A549 (cell line): ENCODE results near the gene SPRYD7. TPM values are rescaled to one million over a fixed set of nuclear protein-coding genes. Genes with fewer than 3 reads are reported as not detected.
"Not testable (repeated sequence)": the region's sequence is repeated elsewhere in the genome, so short reads cannot be mapped to it uniquely, and the experiment has no call there.

ENCODE experiments used
- ATAC-seq, 2 experiments: fragments of 200-7000 bp in 1 of 2; fragments of >200 bp in 1 of 2; cut with Nextera tagmentation in 1 of 2; cut with Tn5 transposase in 1 of 2; 3 replicates each; pipeline versions ENCODE4 v1.8.0 to v1.9.1; 2018 to 2020; ENCODE audit warnings: mild to moderate bottlenecking in 1 of 2, moderate library complexity in 1 of 2
- CTCF ChIA-PET: fragments of 300-600 bp; sonication (Branson Sonifier 250); formaldehyde crosslinking; extraction: SDS; loops from one replicate; lab custom pipeline; 2021; ENCODE audit warnings: antibody characterized with exemption, inconsistent platforms; lab: Yijun Ruan, JAX
- POLR2A ChIA-PET: fragments of 350-600 bp; formaldehyde crosslinking; extraction: SDS; loops from one replicate; lab custom pipeline; 2021; ENCODE audit warnings: antibody characterized with exemption, inconsistent platforms; lab: Yijun Ruan, JAX
- DNase-seq, 2 experiments: peaks; one replicate each; pipeline versions ENCODE4 v3.0.0 to v3.0.0-alpha.2; 2011 to 2016; ENCODE audit warnings: low read depth in 1 of 2, low spot score in 1 of 2
- FAIRE-seq: peaks from 2 replicates; lab custom pipeline; 2011; peaks lifted over from hg19 to GRCh38; lab: Jason Lieb, UNC
- H3K27ac ChIP-seq, 2 experiments: fragments of >200 bp; sonication (Bioruptor Twin); formaldehyde crosslinking; 3 replicates each; pipeline ENCODE4 v1.5.1; 2016 to 2017
- H3K4me1 ChIP-seq: fragments of >200 bp; sonication (Bioruptor Twin); formaldehyde crosslinking; 3 replicates; pipeline ENCODE4 v1.6.1; 2016
- H3K4me2 ChIP-seq: fragments of >200 bp; sonication (Bioruptor Twin); formaldehyde crosslinking; 3 replicates; pipeline ENCODE4 v1.6.1; 2016
- H3K4me3 ChIP-seq: fragments of >200 bp; sonication (Bioruptor Twin); formaldehyde crosslinking; 3 replicates; pipeline ENCODE4 v1.5.1; 2016
- H3K9me3 ChIP-seq: fragments of >200 bp; sonication (Bioruptor Twin); formaldehyde crosslinking; 3 replicates; pipeline ENCODE4 v1.6.1; 2016
- CEBPB ChIP-seq, 2 experiments: fragments of >200 bp in 1 of 2; sonication (Bioruptor Twin) in 1 of 2; formaldehyde crosslinking in 1 of 2; IDR thresholded peaks; 2 replicates each; pipeline ENCODE4 v1.6.1; 2012 to 2016
- EHF ChIP-seq: fragments of 250-450 bp; sonication (Bioruptor Pico); IDR thresholded peaks from 2 replicates; pipeline ENCODE4 v1.5.0; 2020; ENCODE audit warnings: mild to moderate bottlenecking
- ELK1 ChIP-seq: fragments of 150-350 bp; IDR thresholded peaks from 2 replicates; pipeline ENCODE4 v1.6.1; 2014; ENCODE audit warnings: low read depth, mild to moderate bottlenecking, low read length
- ESRRA ChIP-seq: fragments of 150-350 bp; IDR thresholded peaks from 2 replicates; pipeline ENCODE4 v1.6.1; 2014; ENCODE audit warnings: mild to moderate bottlenecking, low read length, borderline replicate concordance
- GATA3 ChIP-seq: IDR thresholded peaks from 2 replicates; pipeline ENCODE4 v1.6.1; 2012; ENCODE audit warnings: borderline replicate concordance
- HOXB13 ChIP-seq: fragments of 250-450 bp; sonication (Bioruptor Pico); IDR thresholded peaks from 2 replicates; pipeline ENCODE4 v1.5.0; 2020; ENCODE audit warnings: low read depth, mild to moderate bottlenecking, moderate library complexity
- MAFK ChIP-seq: fragments of 450-650 bp; IDR thresholded peaks from 2 replicates; pipeline ENCODE4 v1.6.1; 2014; ENCODE audit not compliant: partially characterized antibody
- NR3C1 ChIP-seq: fragments of >200 bp; sonication (Bioruptor Twin); formaldehyde crosslinking; IDR thresholded peaks from 3 replicates; pipeline ENCODE4 v1.6.1; 2017
- RARB ChIP-seq: fragments of 250-450 bp; sonication (Bioruptor Pico); IDR thresholded peaks from 2 replicates; pipeline ENCODE4 v1.8.0; 2021; ENCODE audit warnings: mild to moderate bottlenecking, moderate library complexity
- REST ChIP-seq: fragments of 200-600 bp; sonication (generic); IDR thresholded peaks from 2 replicates; pipeline ENCODE4 v1.6.1; 2016; ENCODE audit warnings: antibody characterized with exemption, mild to moderate bottlenecking, moderate library complexity
- RFX5 ChIP-seq: fragments of 450-650 bp; IDR thresholded peaks from 2 replicates; pipeline ENCODE4 v1.7.1; 2014; ENCODE audit warnings: antibody characterized with exemption, mild to moderate bottlenecking, moderate library complexity
- SREBF2 ChIP-seq: fragments of 450-650 bp; IDR thresholded peaks from 2 replicates; pipeline ENCODE4 v1.6.1; 2014; ENCODE audit warnings: mild to moderate bottlenecking, moderate library complexity
- TFCP2L1 ChIP-seq: fragments of 250-450 bp; sonication (Bioruptor Pico); IDR thresholded peaks from 2 replicates; pipeline ENCODE4 v1.5.0; 2021; ENCODE audit warnings: mild to moderate bottlenecking
- ZFP36 ChIP-seq: fragments of 450-650 bp; IDR thresholded peaks from 2 replicates; pipeline ENCODE4 v1.6.1; 2014; ENCODE audit warnings: borderline replicate concordance; ENCODE audit not compliant: partially characterized antibody
- ZSCAN20 ChIP-seq: fragments of 250-450 bp; sonication (Bioruptor Pico); IDR thresholded peaks from 2 replicates; pipeline ENCODE4 v1.8.0; 2022; ENCODE audit warnings: mild to moderate bottlenecking, moderate library complexity
- WGBS: methylation state at CpG from one replicate; pipeline ENCODE4 v1.1.6; 2017; ENCODE audit errors: missing lambda C conversion rate; 5-methylcytosine and 5-hydroxymethylcytosine counted together
- polyA plus RNA-seq, 4 experiments: library from polyadenylated mRNA; depleted of rRNA in 3 of 4; stranded (reverse); fragments of >200 nt; fragmentation: RNase III in 1 of 4; extraction: RNeasy Plus Mini Kit Qiagen cat#74134 plus additional on column Dnase treatment in 1 of 4; gene quantifications; 2 replicates in 3 of 4; 3 replicates in 1 of 4; pipeline ENCODE4 v1.2.3, GENCODE V29; 2011 to 2017

SPRYD7 gene
- polyA plus RNA-seq, 2 of the 4 experiments (the other 2 are of a cell fraction): 11.6 to 13.6 TPM

- Histone ChIP-seq H3K4me1 (0 out of 3 replicates have a peak, but pooled peaks cover 7% of the 10 kb centered on the region), H3K27ac (no peak overlapping the region), H3K4me2 (no peak overlapping the region), H3K9me3 (no peaks in the 10 kb centered on the region; the same call in 2 of the 3 replicates), H3K4me3 (no peak overlapping the region)
- FAIRE-seq (no peak), ATAC-seq (no peak), DNase-seq (no peak)
- WGBS: 96% methylated on average over 1 of the region's 1 CpG
- TF ChIP-seq SREBF2: no peak
- no peak for TF ChIP-seq ESRRA
- no peak for TF ChIP-seq NR3C1
- no peak for TF ChIP-seq ELK1
- TF ChIP-seq RARB (CRISPR knock-in tag): no peak
- no peak for TF ChIP-seq TFCP2L1 (CRISPR knock-in tag)
- no peak for TF ChIP-seq ZFP36
- TF ChIP-seq MAFK: no peak
- no peak for TF ChIP-seq REST
- no peak for TF ChIP-seq RFX5
- TF ChIP-seq EHF (CRISPR knock-in tag): no peak
- TF ChIP-seq GATA3: no peak
- no peak for TF ChIP-seq ZSCAN20 (CRISPR knock-in tag)
- ChIA-PET CTCF (interaction anchor here (1.1 kb wide), 1 partner anchor 24 kb away, joined by 3 read pairs; no protein-coding TSS in a partner anchor), POLR2A (no interaction called here)
Observed at GRCh38 chr13:49953560-49953959, 17.4 kb upstream of the SPRYD7 start.

GRCh38 chr13:49951754-49952535 is 15.8 kb upstream of the SPRYD7 start:
- no peak for ATAC-seq
- no peak overlapping the region for H3K27ac ChIP-seq
- WGBS: 85% methylated on average over 7 of the region's 7 CpGs
- ChIA-PET CTCF (interaction anchor here (1.3 to 1.4 kb wide), 2 partner anchors 16 to 24 kb away, joined by 4 read pairs; partner anchors contain the start of gene SPRYD7), POLR2A (no interaction called here)
- no peaks in the 10 kb centered on the region for H3K9me3 ChIP-seq
- TF ChIP-seq NR3C1 (no peak), CEBPB (IDR thresholded peaks at IDR 0.05) (no peak), REST (no peak), HOXB13 (CRISPR knock-in tag) (no peak)
- DNase-seq: no peak
- no peak overlapping the region for H3K4me2 ChIP-seq
- H3K4me1 ChIP-seq: 0 out of 3 replicates have a peak, but pooled peaks cover 7% of the 10 kb centered on the region
- FAIRE-seq: no peak
- no peak overlapping the region for H3K4me3 ChIP-seq

GRCh38 chr13:49948777-49949270 is 12.7 kb upstream of the SPRYD7 start:
- H3K4me1 ChIP-seq: not testable (repeated sequence)

More at GRCh38 chr13:49948777-49949270, 12.7 kb upstream of the SPRYD7 start:
- ATAC-seq, H3K9me3 ChIP-seq, POLR2A ChIA-PET, H3K4me2 ChIP-seq, FAIRE-seq, CTCF ChIA-PET, H3K4me3 ChIP-seq, DNase-seq, H3K27ac ChIP-seq: not testable (repeated sequence)
- WGBS: 84% methylated on average over 6 of the region's 6 CpGs
